HG02973 (cell line): ENCODE data around the gene PLA2G4C.
"Not testable (repeated sequence)": the region's sequence is repeated elsewhere in the genome, so short reads cannot be mapped to it uniquely, and the experiment has no call there.

Source experiments
- ATAC-seq: cut with Tn5 transposase; IDR thresholded peaks from one replicate; pipeline ENCODE4 v1.9.1; 2021; ENCODE audit warnings: moderate library complexity; ENCODE audit not compliant: unreplicated experiment

PLA2G4C gene

GRCh38 chr19:48113190-48113917, 2.7 kb upstream of the PLA2G4C start:
- no peak for ATAC-seq

GRCh38 chr19:48111280-48111679, 663 bp upstream of the PLA2G4C start:
- no peak for ATAC-seq

GRCh38 chr19:48108997-48109782, 1.4 kb downstream of the PLA2G4C start:
- no peak for ATAC-seq

GRCh38 chr19:48103922-48104321, 6.7 kb downstream of the PLA2G4C start:
- ATAC-seq = no peak

- no peak for ATAC-seq
Observed at GRCh38 chr19:48102870-48103751, 7.5 kb downstream of the PLA2G4C start.

GRCh38 chr19:48095612-48096175, 14.9 kb downstream of the PLA2G4C start:
- no peak for ATAC-seq

GRCh38 chr19:48094855-48095203, 15.8 kb downstream of the PLA2G4C start:
- ATAC-seq = no peak

GRCh38 chr19:48094129-48094854, 16.3 kb downstream of the PLA2G4C start:
- no peak for ATAC-seq

GRCh38 chr19:48091111-48091718, 19.4 kb downstream of the PLA2G4C start:
- not testable (repeated sequence) for ATAC-seq

- ATAC-seq = no peak
Observed at GRCh38 chr19:48090281-48090802, 20.3 kb downstream of the PLA2G4C start.

- ATAC-seq = not testable (repeated sequence)
Observed at GRCh38 chr19:48088991-48089390, 21.6 kb downstream of the PLA2G4C start.

- no peak for ATAC-seq
Observed at GRCh38 chr19:48085904-48086864, 24.4 kb downstream of the PLA2G4C start.

- no peak for ATAC-seq
Observed at GRCh38 chr19:48085076-48085475, 25.5 kb downstream of the PLA2G4C start.

- ATAC-seq = no peak
Observed at GRCh38 chr19:48081106-48081505, 29.5 kb downstream of the PLA2G4C start.

GRCh38 chr19:48070177-48070769, 40.3 kb downstream of the PLA2G4C start:
- not testable (repeated sequence) for ATAC-seq

- no peak for ATAC-seq
Observed at GRCh38 chr19:48069435-48069834, 41.2 kb downstream of the PLA2G4C start.

- no peak for ATAC-seq
Observed at GRCh38 chr19:48064509-48064908, 46.1 kb downstream of the PLA2G4C start.
